ENCODE measurements around the gene NAB1. TPM values are rescaled to one million over a fixed set of nuclear protein-coding genes. Genes with fewer than 3 reads are reported as not detected.

NAB1 gene
- polyA plus RNA-seq, 1 donor from 2014 or later = 49.8 TPM

DNA sequence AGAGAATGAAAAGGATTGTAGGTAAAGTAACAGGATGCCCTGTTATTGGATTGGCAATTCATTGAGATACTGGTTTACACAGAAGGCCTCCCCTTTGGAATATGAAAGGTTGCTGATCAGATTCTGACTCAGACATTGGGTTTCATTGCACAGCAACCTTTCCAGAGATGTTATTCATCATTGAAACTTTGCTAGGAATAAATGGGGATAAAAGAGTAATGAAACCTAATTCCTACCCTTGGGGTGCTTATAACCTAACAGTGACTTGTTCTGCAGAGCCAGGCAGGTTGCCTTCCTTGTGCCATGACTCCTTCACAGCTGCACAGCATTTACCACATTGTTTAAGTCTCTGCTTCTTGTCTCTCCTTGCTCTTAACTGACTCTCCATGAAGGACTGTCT lies 5.0 kb downstream of the NAB1 start:
- no peak overlapping the region for H3K4me3 ChIP-seq (ENCODE audit: low read length)
- no peak overlapping the region for H3K4me2 ChIP-seq (ENCODE audit: low read length)
- no peaks in the 10 kb centered on the region for H4K20me1 ChIP-seq (ENCODE audit: insufficient read depth)
- H3K9ac ChIP-seq (ENCODE audit: low read length) = no peak overlapping the region
- H3K9me3 ChIP-seq (ENCODE audit: low read length) = no peaks in the 10 kb centered on the region
- peaks cover 6% of the 10 kb centered on the region for H3F3A ChIP-seq (ENCODE audit: insufficient read depth, low read length, poor library complexity, severe bottlenecking)
- H3K27ac ChIP-seq (ENCODE audit: low read length) = no peak overlapping the region
- H3K9me2 ChIP-seq (ENCODE audit: insufficient read depth, low read length) = no peaks in the 10 kb centered on the region
- no peaks in the 10 kb centered on the region for H3K27me3 ChIP-seq (ENCODE audit: insufficient read depth, low read depth, low read length)
- no peak overlapping the region for H2AFZ ChIP-seq (ENCODE audit: low read depth, low read length)
- TF ChIP-seq MXI1 (conservative IDR thresholded peaks at IDR 0.05; ENCODE audit: poor library complexity, severe bottlenecking) (no peak), EZH2 (IDR thresholded peaks at IDR 0.05; ENCODE audit: borderline replicate concordance, insufficient read depth, low read length, poor library complexity, severe bottlenecking) (no peak), POLR2AphosphoS5 (IDR thresholded peaks at IDR 0.05) (no peak), RAD21 (conservative IDR thresholded peaks at IDR 0.05) (no peak), EP300 (conservative IDR thresholded peaks at IDR 0.05; ENCODE audit: poor library complexity, severe bottlenecking) (no peak), SMC3 (conservative IDR thresholded peaks at IDR 0.05; ENCODE audit: poor library complexity) (no peak), TAF1 (IDR thresholded peaks at IDR 0.05; ENCODE audit: low read depth) (no peak)
- TF ChIP-seq, protein P1, sequence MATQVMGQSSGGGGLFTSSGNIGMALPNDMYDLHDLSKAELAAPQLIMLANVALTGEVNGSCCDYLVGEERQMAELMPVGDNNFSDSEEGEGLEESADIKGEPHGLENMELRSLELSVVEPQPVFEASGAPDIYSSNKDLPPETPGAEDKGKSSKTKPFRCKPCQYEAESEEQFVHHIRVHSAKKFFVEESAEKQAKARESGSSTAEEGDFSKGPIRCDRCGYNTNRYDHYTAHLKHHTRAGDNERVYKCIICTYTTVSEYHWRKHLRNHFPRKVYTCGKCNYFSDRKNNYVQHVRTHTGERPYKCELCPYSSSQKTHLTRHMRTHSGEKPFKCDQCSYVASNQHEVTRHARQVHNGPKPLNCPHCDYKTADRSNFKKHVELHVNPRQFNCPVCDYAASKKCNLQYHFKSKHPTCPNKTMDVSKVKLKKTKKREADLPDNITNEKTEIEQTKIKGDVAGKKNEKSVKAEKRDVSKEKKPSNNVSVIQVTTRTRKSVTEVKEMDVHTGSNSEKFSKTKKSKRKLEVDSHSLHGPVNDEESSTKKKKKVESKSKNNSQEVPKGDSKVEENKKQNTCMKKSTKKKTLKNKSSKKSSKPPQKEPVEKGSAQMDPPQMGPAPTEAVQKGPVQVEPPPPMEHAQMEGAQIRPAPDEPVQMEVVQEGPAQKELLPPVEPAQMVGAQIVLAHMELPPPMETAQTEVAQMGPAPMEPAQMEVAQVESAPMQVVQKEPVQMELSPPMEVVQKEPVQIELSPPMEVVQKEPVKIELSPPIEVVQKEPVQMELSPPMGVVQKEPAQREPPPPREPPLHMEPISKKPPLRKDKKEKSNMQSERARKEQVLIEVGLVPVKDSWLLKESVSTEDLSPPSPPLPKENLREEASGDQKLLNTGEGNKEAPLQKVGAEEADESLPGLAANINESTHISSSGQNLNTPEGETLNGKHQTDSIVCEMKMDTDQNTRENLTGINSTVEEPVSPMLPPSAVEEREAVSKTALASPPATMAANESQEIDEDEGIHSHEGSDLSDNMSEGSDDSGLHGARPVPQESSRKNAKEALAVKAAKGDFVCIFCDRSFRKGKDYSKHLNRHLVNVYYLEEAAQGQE (IDR thresholded peaks at IDR 0.05; ENCODE audit: borderline replicate concordance) = no peak
- TF ChIP-seq, protein P2, sequence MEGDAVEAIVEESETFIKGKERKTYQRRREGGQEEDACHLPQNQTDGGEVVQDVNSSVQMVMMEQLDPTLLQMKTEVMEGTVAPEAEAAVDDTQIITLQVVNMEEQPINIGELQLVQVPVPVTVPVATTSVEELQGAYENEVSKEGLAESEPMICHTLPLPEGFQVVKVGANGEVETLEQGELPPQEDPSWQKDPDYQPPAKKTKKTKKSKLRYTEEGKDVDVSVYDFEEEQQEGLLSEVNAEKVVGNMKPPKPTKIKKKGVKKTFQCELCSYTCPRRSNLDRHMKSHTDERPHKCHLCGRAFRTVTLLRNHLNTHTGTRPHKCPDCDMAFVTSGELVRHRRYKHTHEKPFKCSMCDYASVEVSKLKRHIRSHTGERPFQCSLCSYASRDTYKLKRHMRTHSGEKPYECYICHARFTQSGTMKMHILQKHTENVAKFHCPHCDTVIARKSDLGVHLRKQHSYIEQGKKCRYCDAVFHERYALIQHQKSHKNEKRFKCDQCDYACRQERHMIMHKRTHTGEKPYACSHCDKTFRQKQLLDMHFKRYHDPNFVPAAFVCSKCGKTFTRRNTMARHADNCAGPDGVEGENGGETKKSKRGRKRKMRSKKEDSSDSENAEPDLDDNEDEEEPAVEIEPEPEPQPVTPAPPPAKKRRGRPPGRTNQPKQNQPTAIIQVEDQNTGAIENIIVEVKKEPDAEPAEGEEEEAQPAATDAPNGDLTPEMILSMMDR (IDR thresholded peaks at IDR 0.05; ENCODE audit: poor library complexity, severe bottlenecking) = no peak
- H3K79me2 ChIP-seq (replicated peaks; ENCODE audit: insufficient read depth, low read length) = peaks cover 57% of the 10 kb centered on the region
- no peaks in the 10 kb centered on the region for H3K36me3 ChIP-seq (ENCODE audit: insufficient read depth, low read length)

DNA sequence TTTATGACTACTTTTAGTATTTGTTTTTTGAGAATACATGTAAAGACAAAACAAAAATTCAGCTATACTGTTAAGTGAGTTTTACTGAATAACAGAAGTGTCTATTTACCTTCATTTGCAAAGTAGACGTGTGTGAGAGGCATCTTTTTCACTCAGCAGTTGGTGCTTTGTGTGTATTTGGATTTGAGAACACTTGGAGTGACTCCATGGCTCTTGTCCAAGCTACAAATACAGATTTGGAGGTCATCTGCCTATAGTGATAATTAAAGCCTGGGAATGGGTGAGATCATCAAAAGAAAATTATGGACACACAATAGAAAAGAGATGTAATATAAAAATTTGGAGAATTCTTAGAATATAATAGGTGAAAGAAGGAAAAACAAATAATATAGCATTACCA lies 6.2 kb downstream of the NAB1 start:
- H3K4me2 ChIP-seq (ENCODE audit: low read length) = no peak overlapping the region
- H3K79me2 ChIP-seq (replicated peaks; ENCODE audit: insufficient read depth, low read length) = peaks cover 57% of the 10 kb centered on the region
- no peaks in the 10 kb centered on the region for H4K20me1 ChIP-seq (ENCODE audit: insufficient read depth)
- no peaks in the 10 kb centered on the region for H3K36me3 ChIP-seq (ENCODE audit: insufficient read depth, low read length)
- TF ChIP-seq SMC3 (conservative IDR thresholded peaks at IDR 0.05; ENCODE audit: poor library complexity) (no peak), TAF1 (IDR thresholded peaks at IDR 0.05; ENCODE audit: low read depth) (no peak), EZH2 (IDR thresholded peaks at IDR 0.05; ENCODE audit: borderline replicate concordance, insufficient read depth, low read length, poor library complexity, severe bottlenecking) (no peak), MXI1 (conservative IDR thresholded peaks at IDR 0.05; ENCODE audit: poor library complexity, severe bottlenecking) (no peak), POLR2AphosphoS5 (IDR thresholded peaks at IDR 0.05) (no peak), EP300 (conservative IDR thresholded peaks at IDR 0.05; ENCODE audit: poor library complexity, severe bottlenecking) (no peak), RAD21 (conservative IDR thresholded peaks at IDR 0.05) (no peak)
- TF ChIP-seq, protein P2 (IDR thresholded peaks at IDR 0.05; ENCODE audit: poor library complexity, severe bottlenecking) = no peak
- TF ChIP-seq, protein P1 (IDR thresholded peaks at IDR 0.05; ENCODE audit: borderline replicate concordance) = no peak
- H3K9me2 ChIP-seq (ENCODE audit: insufficient read depth, low read length) = no peaks in the 10 kb centered on the region
- no peaks in the 10 kb centered on the region for H3K27me3 ChIP-seq (ENCODE audit: insufficient read depth, low read depth, low read length)
- no peaks in the 10 kb centered on the region for H3K9me3 ChIP-seq (ENCODE audit: low read length)
- H3K9ac ChIP-seq (ENCODE audit: low read length) = no peak overlapping the region
- H3K27ac ChIP-seq (ENCODE audit: low read length) = no peak overlapping the region
- H2AFZ ChIP-seq (ENCODE audit: low read depth, low read length) = no peak overlapping the region
- H3K4me3 ChIP-seq (ENCODE audit: low read length) = no peak overlapping the region
- H3F3A ChIP-seq (ENCODE audit: insufficient read depth, low read length, poor library complexity, severe bottlenecking) = no peaks in the 10 kb centered on the region
